ENCODE data around the gene PPP3CA.

DNA sequence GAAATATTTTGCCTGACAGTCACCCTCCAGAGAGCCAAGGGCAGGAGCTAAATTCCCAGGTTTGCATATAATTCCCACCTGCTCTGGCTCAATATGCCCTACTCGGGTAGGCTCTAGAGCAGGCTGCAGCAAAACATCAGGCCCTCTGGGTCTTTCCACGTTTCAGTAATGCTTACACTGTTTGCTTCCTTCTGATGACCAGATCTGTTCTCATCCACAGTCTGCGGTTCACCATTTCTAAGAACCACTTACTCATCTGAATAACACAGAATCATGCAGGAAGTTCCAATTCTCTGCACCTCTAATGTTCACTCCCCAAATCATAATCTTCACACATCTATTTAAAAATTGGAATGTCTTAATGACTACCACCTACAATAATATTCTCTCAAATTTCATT, 141.4 kb downstream of the PPP3CA start:
- TF ChIP-seq, protein P1, sequence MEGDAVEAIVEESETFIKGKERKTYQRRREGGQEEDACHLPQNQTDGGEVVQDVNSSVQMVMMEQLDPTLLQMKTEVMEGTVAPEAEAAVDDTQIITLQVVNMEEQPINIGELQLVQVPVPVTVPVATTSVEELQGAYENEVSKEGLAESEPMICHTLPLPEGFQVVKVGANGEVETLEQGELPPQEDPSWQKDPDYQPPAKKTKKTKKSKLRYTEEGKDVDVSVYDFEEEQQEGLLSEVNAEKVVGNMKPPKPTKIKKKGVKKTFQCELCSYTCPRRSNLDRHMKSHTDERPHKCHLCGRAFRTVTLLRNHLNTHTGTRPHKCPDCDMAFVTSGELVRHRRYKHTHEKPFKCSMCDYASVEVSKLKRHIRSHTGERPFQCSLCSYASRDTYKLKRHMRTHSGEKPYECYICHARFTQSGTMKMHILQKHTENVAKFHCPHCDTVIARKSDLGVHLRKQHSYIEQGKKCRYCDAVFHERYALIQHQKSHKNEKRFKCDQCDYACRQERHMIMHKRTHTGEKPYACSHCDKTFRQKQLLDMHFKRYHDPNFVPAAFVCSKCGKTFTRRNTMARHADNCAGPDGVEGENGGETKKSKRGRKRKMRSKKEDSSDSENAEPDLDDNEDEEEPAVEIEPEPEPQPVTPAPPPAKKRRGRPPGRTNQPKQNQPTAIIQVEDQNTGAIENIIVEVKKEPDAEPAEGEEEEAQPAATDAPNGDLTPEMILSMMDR (IDR thresholded peaks at IDR 0.05; ENCODE audit: low read depth, low read length), result no peak
- TF ChIP-seq POLR2A (IDR thresholded peaks at IDR 0.05; ENCODE audit: extremely low read depth, insufficient read length) (no peak), MYC (IDR thresholded peaks at IDR 0.05; ENCODE audit: low read depth, low read length) (no peak)
- TF ChIP-seq, protein P2, sequence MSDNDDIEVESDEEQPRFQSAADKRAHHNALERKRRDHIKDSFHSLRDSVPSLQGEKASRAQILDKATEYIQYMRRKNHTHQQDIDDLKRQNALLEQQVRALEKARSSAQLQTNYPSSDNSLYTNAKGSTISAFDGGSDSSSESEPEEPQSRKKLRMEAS (IDR thresholded peaks at IDR 0.05; ENCODE audit: low read depth, low read length), result no peak

All from NB4 (cell line).